Dendritic cell treated with granulocyte-macrophage colony-stimulating factor and Interleukin-4, amounts not matched to agents 40 ng/mL and 50 ng/mL, for 4 days (primary cell): ENCODE data around the gene NFATC2.

Experiments used
- H3K27ac Mint-ChIP-seq: one replicate; pipeline ENCODE4 v1.8.0; 2022; ENCODE audit warnings: mild to moderate bottlenecking, mixed read lengths
- H3K27me3 Mint-ChIP-seq: one replicate; pipeline ENCODE4 v1.8.0; 2022; ENCODE audit warnings: mild to moderate bottlenecking, mixed read lengths
- H3K36me3 Mint-ChIP-seq: one replicate; pipeline ENCODE4 v1.8.0; 2022; ENCODE audit warnings: low read depth, mixed read lengths
- H3K4me1 Mint-ChIP-seq: one replicate; pipeline ENCODE4 v1.8.0; 2022; ENCODE audit warnings: low read depth, mixed read lengths
- H3K4me3 Mint-ChIP-seq: one replicate; pipeline ENCODE4 v1.8.0; 2022; ENCODE audit warnings: mild to moderate bottlenecking, moderate library complexity, mixed read lengths
- H3K9me3 Mint-ChIP-seq: one replicate; pipeline ENCODE4 v1.8.0; 2022; ENCODE audit warnings: mixed read lengths
- intact Hi-C: fragments of 100-400 bp; cut with micrococcal nuclease; formaldehyde crosslinking; loops from one replicate; pipeline ENCODE4 v1.15.0; 2022

The NFATC2 gene

GRCh38 chr20:51427651-51428291 is 114.7 kb downstream of the NFATC2 start:
- Mint-ChIP-seq H3K27ac (no peak overlapping the region), H3K4me1 (peaks cover 6% of the 10 kb centered on the region), H3K4me3 (no peak overlapping the region), H3K36me3 (peaks cover 87% of the 10 kb centered on the region), H3K27me3 (peaks cover 16% of the 10 kb centered on the region), H3K9me3 (no peaks in the 10 kb centered on the region)
- intact Hi-C loops: no loop called here

DNA sequence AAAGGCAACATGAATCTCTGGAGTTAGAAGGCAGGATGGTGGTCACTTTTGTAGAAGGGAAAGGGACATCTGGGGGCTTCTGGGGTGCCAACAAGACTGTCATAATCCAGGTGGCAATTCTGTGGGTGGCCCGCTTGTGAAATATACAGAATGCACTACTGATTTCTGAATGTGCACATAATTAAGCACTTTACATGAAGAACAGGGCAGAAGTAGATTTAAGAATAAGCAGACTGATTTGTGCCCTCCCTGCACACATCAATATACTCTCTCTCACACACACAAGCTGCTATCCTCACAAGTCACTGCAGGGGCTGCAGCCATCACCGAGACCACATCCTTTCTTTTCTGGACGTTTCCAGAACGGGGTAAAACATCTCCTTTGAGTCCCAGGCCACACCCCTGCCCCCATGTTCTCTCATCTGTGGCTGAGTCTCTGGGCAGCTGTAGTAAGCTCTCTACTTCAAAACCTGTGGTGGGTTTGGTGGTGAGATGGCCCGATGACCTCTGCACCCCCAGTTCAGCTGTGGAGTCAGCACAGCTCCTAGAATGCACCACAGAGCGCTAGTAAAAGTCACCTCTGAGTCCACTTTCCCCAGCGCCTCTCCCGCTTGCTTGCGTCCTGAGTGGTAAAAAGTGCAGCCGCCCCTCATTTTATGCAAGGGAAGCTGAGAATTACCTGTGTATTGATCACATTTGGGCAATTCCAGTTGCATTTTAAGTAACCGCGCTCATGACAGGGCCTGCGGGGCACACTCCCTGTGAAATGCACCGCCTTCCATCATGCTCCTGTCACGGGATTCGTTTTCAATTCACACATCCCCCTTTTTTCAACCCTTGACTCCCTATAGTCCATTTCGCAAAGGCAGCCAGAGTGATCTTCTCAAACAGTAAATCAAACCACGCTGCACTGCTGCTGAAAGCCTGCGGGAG is 115.5 kb downstream of the NFATC2 start:
- no peak overlapping the region for H3K27ac Mint-ChIP-seq
- H3K36me3 Mint-ChIP-seq: peaks cover 84% of the 10 kb centered on the region
- H3K4me1 Mint-ChIP-seq: peaks cover 6% of the 10 kb centered on the region
- H3K27me3 Mint-ChIP-seq: peaks cover 12% of the 10 kb centered on the region
- no peaks in the 10 kb centered on the region for H3K9me3 Mint-ChIP-seq
- H3K4me3 Mint-ChIP-seq: no peak overlapping the region
- intact Hi-C loops: no loop called here

- Mint-ChIP-seq H3K4me3 (no peak overlapping the region), H3K36me3 (peaks cover 83% of the 10 kb centered on the region), H3K4me1 (no peaks in the 10 kb centered on the region)
These were observed 117.0 kb downstream of the NFATC2 start for GRCh38 chr20:51425347-51426106.

GRCh38 chr20:51424270-51425117 is 118.0 kb downstream of the NFATC2 start:
- Mint-ChIP-seq H3K9me3 (no peaks in the 10 kb centered on the region), H3K4me1 (peaks cover 4% of the 10 kb centered on the region), H3K36me3 (peaks cover 78% of the 10 kb centered on the region), H3K4me3 (no peak overlapping the region), H3K27ac (no peak overlapping the region), H3K27me3 (peaks cover 3% of the 10 kb centered on the region)
- intact Hi-C loops: no loop called here

More at GRCh38 chr20:51425347-51426106, 117.0 kb downstream of the NFATC2 start:
- intact Hi-C loops: no loop called here
- Mint-ChIP-seq H3K9me3 (no peaks in the 10 kb centered on the region), H3K27me3 (peaks cover 3% of the 10 kb centered on the region), H3K27ac (no peak overlapping the region)

GRCh38 chr20:51423810-51424209 is 118.7 kb downstream of the NFATC2 start:
- Mint-ChIP-seq H3K4me1 (peaks cover 7% of the 10 kb centered on the region), H3K36me3 (peaks cover 74% of the 10 kb centered on the region), H3K9me3 (no peaks in the 10 kb centered on the region), H3K27ac (no peak overlapping the region), H3K4me3 (no peak overlapping the region), H3K27me3 (peaks cover 3% of the 10 kb centered on the region)
- intact Hi-C loops: no loop called here

- Mint-ChIP-seq H3K36me3 (peaks cover 71% of the 10 kb centered on the region), H3K9me3 (no peaks in the 10 kb centered on the region), H3K4me1 (peaks cover 7% of the 10 kb centered on the region), H3K4me3 (no peak overlapping the region), H3K27me3 (peaks cover 3% of the 10 kb centered on the region), H3K27ac (no peak overlapping the region)
- intact Hi-C loops: no loop called here
These were observed 119.2 kb downstream of the NFATC2 start for GRCh38 chr20:51423290-51423667.

DNA sequence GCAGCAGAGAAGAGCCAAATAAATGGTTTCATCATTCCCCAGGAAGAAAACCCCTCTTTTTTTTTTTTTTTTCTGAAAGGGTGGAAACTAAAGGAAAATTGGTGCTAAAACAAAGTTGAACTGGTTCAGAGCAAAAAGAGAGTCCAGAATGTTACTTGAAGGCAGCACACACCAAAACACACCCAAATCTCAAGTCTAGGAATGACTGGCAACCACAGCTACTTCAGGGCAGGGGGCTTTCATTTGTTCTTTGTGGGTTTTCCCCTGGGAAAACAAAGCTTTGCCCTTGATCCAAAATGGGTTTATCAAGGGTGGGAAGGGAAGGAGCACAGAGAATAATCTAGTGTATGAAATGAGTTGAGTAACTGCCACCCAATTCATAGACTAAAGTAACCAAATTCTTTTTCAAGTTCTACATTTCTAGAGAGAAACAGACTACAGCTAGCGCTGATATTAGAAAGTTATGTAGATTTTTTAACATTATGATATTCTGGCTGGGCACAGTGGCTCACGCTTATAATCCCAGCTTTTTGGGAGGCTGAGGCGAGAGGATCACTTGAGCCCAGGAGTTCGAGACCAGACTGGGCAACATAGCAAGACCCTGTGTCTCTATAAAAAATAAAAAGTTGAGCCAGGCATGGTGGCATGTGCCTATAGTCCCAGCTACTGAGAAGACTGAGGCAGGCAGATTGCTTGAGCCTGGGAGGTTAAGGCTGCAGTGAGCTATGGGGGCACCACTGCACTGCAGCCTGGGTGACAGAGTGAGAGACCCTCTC is 119.8 kb downstream of the NFATC2 start:
- intact Hi-C loops: no loop called here
- H3K27ac Mint-ChIP-seq: no peak overlapping the region

GRCh38 chr20:51420805-51421204 is 121.7 kb downstream of the NFATC2 start:
- Mint-ChIP-seq H3K27me3 (peaks cover 5% of the 10 kb centered on the region), H3K36me3 (peaks cover 70% of the 10 kb centered on the region), H3K27ac (no peak overlapping the region), H3K4me3 (no peak overlapping the region), H3K9me3 (no peaks in the 10 kb centered on the region), H3K4me1 (peaks cover 21% of the 10 kb centered on the region)
- intact Hi-C loops: no loop called here

More for the DNA sequence above, 119.8 kb downstream of the NFATC2 start:
- H3K27me3 Mint-ChIP-seq: peaks cover 1% of the 10 kb centered on the region
- H3K9me3 Mint-ChIP-seq: no peaks in the 10 kb centered on the region
- peaks cover 7% of the 10 kb centered on the region for H3K4me1 Mint-ChIP-seq
- H3K36me3 Mint-ChIP-seq: peaks cover 70% of the 10 kb centered on the region
- no peak overlapping the region for H3K4me3 Mint-ChIP-seq

- no peak overlapping the region for H3K4me3 Mint-ChIP-seq
- peaks cover 28% of the 10 kb centered on the region for H3K4me1 Mint-ChIP-seq
- intact Hi-C loops: no loop called here
- H3K27ac Mint-ChIP-seq: no peak overlapping the region
- peaks cover 8% of the 10 kb centered on the region for H3K27me3 Mint-ChIP-seq
- H3K36me3 Mint-ChIP-seq: peaks cover 70% of the 10 kb centered on the region
- H3K9me3 Mint-ChIP-seq: no peaks in the 10 kb centered on the region
These were observed 122.4 kb downstream of the NFATC2 start for GRCh38 chr20:51420111-51420510.

GRCh38 chr20:51419646-51420045 is 122.9 kb downstream of the NFATC2 start:
- intact Hi-C loops: no loop called here
- H3K36me3 Mint-ChIP-seq: peaks cover 66% of the 10 kb centered on the region
- no peak overlapping the region for H3K27ac Mint-ChIP-seq
- H3K4me1 Mint-ChIP-seq: peaks cover 32% of the 10 kb centered on the region
- H3K27me3 Mint-ChIP-seq: peaks cover 7% of the 10 kb centered on the region
- no peaks in the 10 kb centered on the region for H3K9me3 Mint-ChIP-seq
- H3K4me3 Mint-ChIP-seq: no peak overlapping the region

- Mint-ChIP-seq H3K4me3 (no peak overlapping the region), H3K36me3 (peaks cover 62% of the 10 kb centered on the region), H3K27me3 (peaks cover 7% of the 10 kb centered on the region), H3K27ac (no peak overlapping the region), H3K9me3 (no peaks in the 10 kb centered on the region), H3K4me1 (peaks cover 36% of the 10 kb centered on the region)
- intact Hi-C loops: no loop called here
These were observed 123.3 kb downstream of the NFATC2 start for GRCh38 chr20:51419231-51419630.

GRCh38 chr20:51418137-51418529 is 124.4 kb downstream of the NFATC2 start:
- no peaks in the 10 kb centered on the region for H3K9me3 Mint-ChIP-seq
- intact Hi-C loops: no loop called here
- H3K27ac Mint-ChIP-seq: no peak overlapping the region
- peaks cover 53% of the 10 kb centered on the region for H3K36me3 Mint-ChIP-seq
- H3K4me1 Mint-ChIP-seq: peaks cover 38% of the 10 kb centered on the region
- no peak overlapping the region for H3K4me3 Mint-ChIP-seq
- peaks cover 7% of the 10 kb centered on the region for H3K27me3 Mint-ChIP-seq
